GM18909 (cell line): ENCODE data around the gene FAM184B.
"Not testable (repeated sequence)": the region's sequence is repeated elsewhere in the genome, so short reads cannot be mapped to it uniquely, and the experiment has no call there.

Source experiments
- ATAC-seq: cut with Tn5 transposase; IDR thresholded peaks from one replicate; pipeline ENCODE4 v1.9.1; 2021; ENCODE audit warnings: mild to moderate bottlenecking; ENCODE audit not compliant: unreplicated experiment, poor library complexity

The FAM184B gene

DNA sequence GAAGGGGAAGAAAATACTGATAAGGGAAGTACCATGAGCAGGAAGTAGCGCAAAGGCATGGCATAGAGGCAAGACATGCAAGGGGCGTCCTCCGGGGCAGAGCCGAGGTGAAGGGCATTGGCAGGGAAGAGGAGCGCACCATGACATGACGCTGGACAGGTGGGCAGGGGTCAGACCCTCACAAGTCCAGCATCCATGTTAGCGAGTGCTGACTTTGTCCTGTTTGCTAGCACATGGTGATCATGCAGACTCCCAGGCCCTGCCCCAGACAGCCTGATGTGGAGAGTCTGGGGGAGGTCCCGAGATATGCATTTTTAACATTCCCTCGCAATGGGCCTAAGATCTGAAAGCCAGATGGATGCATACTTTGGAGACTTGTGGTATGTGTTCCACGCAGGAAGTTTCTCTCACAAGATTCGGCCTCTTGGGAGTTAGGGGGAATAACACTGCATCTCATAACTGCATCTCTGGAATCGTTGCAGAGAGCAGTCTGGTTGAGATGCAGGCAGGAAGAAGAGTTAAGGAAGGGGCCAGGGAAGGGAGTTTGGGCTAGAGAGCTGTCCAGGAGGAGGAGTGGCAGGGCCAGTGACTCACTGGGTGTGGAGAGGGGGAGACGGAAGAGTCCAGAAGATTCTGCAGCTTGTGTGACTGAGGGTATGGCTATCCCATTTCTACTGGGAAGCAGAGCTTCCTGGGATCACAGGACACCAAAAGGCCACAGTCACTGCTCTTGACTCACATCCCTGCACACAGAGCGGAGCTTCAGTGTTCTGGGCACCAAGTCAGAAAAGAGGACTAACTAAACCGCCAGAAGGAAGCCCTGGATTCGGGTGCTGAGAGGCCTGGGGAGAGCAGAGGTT is 59.7 kb downstream of the FAM184B start:
- ATAC-seq: no peak

DNA sequence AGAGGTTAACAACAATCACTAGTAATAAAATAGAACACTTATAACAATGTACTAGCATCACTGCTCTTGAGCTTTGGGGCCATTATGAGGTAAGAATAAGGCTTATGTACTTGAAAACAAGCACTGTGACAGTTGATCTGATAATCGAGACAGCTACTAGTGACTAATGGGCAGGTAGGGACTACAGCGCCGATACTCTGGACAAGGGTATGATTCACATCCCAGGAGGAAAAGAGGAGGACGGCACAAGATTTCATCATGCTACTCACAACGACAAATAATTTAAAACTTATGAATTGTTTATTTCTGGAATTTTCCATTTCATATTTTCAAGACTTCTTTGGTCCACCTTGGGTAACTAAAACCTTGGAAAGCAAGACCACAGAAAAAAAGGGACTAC is 62.3 kb downstream of the FAM184B start:
- ATAC-seq: no peak

DNA sequence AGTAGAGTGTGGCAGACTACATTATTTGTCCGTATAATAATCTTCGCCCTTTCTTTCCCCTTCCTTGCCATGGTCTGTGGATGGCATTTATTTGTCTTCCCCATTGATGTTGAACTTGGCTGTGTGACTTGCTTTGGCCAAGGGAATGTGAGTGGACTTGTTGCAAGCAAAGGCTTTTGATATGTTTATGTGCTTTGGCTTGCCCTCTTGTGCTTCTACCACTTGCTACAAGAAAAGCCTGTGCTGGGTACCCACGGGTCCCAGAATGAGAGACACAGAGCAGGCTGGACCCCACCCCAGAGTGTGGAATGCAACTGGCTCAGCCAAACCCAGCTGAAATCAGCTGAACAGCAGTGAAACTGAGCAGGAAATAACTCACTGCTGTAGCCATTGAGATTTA is 63.0 kb downstream of the FAM184B start:
- ATAC-seq: no peak

- ATAC-seq: no peak
Measured at GRCh38 chr4:17717301-17717700, 64.1 kb downstream of the FAM184B start.

GRCh38 chr4:17715511-17715910 is 65.9 kb downstream of the FAM184B start:
- no peak for ATAC-seq

- ATAC-seq: no peak
Measured at GRCh38 chr4:17713779-17714178, 67.6 kb downstream of the FAM184B start.

DNA sequence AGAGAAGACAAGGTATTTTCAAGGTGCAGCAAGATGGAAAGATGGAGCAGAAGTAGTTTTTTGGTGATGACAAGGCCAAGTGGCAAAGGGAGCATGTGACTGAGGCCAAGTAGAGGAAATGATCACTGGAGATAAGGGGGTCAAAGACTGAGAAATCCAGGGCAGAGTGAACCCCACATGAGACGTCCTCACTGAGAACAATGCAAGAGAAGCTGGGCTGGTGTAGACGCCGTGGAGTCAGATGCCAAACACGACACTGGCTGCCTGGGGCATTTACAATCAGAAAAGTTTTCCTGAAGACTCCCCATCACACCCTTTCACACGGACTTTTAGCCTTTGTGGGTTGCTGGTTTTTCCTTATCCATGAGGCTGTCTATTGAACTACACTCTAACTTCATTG is 69.3 kb downstream of the FAM184B start:
- no peak for ATAC-seq

DNA sequence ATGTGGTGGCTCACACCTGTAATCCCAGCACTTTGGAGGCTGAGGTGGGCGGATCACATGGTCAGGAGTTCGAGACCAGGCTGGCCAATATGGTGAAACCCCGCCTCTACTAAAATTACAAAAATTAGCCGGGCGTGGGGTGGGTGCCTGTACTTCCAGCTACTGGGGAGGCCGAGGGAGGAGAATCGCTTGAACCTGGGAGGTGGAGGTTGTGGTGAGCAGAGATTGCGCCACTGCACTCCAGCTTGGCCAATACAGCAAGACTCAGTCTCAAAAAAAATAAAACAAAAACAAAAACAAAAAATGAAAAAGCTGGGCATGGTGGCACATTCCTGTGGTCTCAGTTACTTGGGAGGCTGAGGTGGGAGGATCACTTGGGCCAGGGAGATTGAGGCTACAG is 70.2 kb downstream of the FAM184B start:
- not testable (repeated sequence) for ATAC-seq

GRCh38 chr4:17709763-17710068 is 71.7 kb downstream of the FAM184B start:
- no peak for ATAC-seq

DNA sequence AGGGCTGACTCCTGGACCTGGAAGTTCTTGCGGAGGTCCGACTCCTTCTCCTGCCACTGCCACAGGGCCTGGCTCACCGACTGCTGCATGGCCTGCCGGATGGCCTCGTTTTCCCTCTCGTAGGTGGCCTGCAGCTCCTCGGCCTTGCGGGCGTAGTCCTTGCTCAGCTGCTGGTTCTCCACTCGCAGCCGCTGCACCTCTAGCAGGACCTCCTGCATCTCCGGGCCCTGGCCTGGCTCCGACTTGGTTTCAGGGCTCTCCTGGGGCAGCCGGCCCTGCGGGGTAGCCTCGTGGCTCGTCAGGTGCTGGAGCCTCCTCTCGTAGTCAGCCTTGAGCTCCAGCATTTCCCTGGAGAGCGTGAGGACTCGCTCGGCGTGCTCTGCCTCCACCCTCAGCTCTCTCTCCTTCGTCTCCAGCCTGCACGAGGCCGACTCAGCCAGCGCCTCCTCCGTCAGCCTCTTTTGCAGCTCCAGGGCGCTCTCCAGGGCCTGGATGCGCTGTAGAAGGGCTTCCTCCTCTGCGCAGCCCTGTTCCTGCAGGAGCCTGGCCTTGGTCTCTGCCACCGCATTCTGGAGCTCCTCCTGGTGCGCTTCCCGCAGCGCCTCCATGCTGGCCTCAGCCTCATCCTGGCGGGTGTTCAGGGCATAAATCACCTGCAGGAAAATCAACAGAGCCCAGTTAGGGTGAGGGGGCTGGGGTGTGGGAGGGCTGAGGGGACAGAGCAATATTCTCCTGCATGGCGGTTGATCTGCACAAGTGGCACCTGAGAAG is 72.2 kb downstream of the FAM184B start:
- ATAC-seq: no peak

GRCh38 chr4:17707671-17708070 is 73.8 kb downstream of the FAM184B start:
- ATAC-seq: no peak

DNA sequence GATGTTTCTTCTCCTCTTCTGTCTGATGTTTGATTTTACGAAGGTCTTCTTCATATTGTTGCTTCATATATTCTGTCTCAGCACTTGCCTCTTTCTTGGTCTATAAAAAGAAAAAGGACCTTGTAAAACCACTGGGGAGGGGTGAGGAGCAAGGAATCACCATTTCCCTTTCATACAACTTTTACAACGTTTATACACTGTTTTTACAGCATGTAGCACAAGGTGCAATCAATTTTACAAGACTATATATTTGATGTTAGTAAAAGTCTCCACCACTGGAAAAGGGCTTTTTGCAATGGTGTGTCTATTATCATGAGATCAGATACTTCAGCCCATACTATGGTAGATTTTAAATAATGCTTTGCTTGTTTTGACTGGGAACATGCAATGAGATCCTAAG is 76.3 kb downstream of the FAM184B start:
- no peak for ATAC-seq

- no peak for ATAC-seq
Measured at GRCh38 chr4:17704020-17704650, 77.3 kb downstream of the FAM184B start.

DNA sequence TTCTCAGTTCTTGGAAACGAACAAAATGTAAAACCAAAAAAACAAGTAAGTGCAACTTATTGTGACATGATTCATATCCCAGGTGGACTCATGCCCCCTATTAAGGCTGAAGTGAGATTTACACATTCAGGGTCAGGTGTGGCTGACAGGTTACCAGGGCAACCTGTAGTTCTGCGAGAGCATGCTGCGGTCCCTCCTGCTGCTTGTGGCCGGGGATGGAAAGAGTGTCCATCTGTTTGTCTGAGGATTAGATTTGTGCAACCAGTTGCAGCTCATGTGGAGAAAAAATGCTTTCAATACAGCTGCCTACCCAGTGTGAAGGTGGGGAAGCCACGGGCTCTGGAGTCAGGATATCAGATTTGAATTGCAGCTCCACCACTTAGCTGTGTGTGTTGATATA is 78.8 kb downstream of the FAM184B start:
- ATAC-seq: no peak

- ATAC-seq: no peak
Measured at GRCh38 chr4:17701882-17702281, 79.5 kb downstream of the FAM184B start.

GRCh38 chr4:17701138-17701839 is 80.1 kb downstream of the FAM184B start:
- ATAC-seq: no peak

- no peak for ATAC-seq
Measured at GRCh38 chr4:17699380-17699779, 82.0 kb downstream of the FAM184B start.

- no peak for ATAC-seq
Measured at GRCh38 chr4:17698116-17698515, 83.3 kb downstream of the FAM184B start.

GRCh38 chr4:17695341-17695740 is 86.1 kb downstream of the FAM184B start:
- ATAC-seq: no peak

DNA sequence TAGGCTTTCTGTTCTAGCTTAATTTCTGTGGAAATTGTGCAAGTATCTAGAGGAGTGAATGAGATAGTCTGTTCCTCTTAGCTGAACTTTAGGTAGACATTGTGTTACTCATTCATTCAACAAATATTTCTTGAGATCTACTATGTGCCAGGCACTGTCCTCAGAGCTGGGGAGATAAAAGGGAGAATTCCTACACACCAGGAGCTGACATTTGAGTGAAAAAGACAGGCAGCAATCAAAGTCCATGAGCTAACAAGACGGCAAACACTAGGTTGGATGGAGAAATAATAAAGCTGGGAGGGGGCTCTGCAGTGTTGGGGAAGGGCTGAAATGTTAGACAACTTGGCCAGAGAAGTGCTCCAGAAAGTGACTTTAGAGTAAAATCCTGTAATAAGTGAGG is 86.9 kb downstream of the FAM184B start:
- ATAC-seq: no peak

- no peak for ATAC-seq
Measured at GRCh38 chr4:17690898-17691297, 90.5 kb downstream of the FAM184B start.
